ENCODE measurements around the gene ALDH7A1. TPM values are rescaled to one million over a fixed set of nuclear protein-coding genes. Genes with fewer than 3 reads are reported as not detected.
"Not testable (repeated sequence)": the region's sequence is repeated elsewhere in the genome, so short reads cannot be mapped to it uniquely, and the experiment has no call there.

ALDH7A1 gene
- total RNA-seq, 1 donor from 2014 or later = 246 TPM

- DNase-seq (ENCODE audit: low spot score, unreplicated experiment) = no peak
- H3K4me3 Mint-ChIP-seq (ENCODE audit: low read depth) = no peak overlapping the region
- no peaks in the 10 kb centered on the region for H3K36me3 Mint-ChIP-seq (ENCODE audit: insufficient read depth)
- no peak for TF ChIP-seq CTCF (IDR thresholded peaks at IDR 0.05; ENCODE audit: unreplicated experiment)
- no peaks in the 10 kb centered on the region for H3K9me3 Mint-ChIP-seq (ENCODE audit: low read depth)
- no peak overlapping the region for H3K27ac Mint-ChIP-seq
- no peaks in the 10 kb centered on the region for H3K27me3 Mint-ChIP-seq
- peaks cover 23% of the 10 kb centered on the region for H3K4me1 Mint-ChIP-seq (ENCODE audit: low read depth)
Observed at GRCh38 chr5:126519637-126520592, 75.1 kb downstream of the ALDH7A1 start.

DNA sequence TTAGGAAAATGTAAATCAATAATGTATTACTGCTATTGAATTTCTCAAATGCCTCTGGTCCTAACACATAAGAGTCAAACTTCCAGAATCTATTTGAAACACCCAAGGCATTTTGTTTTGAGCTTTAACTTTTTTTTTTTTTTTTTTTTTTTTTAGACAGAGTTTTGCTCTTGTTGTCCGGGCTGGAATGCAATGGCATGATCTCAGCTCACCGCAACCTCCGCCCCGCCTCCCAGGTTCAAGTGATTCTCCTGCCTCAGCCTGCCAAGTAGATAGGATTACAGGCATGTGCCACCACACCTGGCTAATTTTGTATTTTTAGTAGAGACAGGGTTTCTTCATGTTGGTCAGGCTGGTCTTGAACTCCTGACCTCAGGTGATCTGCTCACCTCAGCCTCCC lies 75.8 kb downstream of the ALDH7A1 start:
- H3K27ac Mint-ChIP-seq; H3K9me3 Mint-ChIP-seq (ENCODE audit: low read depth); H3K4me3 Mint-ChIP-seq (ENCODE audit: low read depth); H3K36me3 Mint-ChIP-seq (ENCODE audit: insufficient read depth); H3K27me3 Mint-ChIP-seq; DNase-seq (ENCODE audit: low spot score, unreplicated experiment): not testable (repeated sequence)
- peaks cover 21% of the 10 kb centered on the region for H3K4me1 Mint-ChIP-seq (ENCODE audit: low read depth)

DNA sequence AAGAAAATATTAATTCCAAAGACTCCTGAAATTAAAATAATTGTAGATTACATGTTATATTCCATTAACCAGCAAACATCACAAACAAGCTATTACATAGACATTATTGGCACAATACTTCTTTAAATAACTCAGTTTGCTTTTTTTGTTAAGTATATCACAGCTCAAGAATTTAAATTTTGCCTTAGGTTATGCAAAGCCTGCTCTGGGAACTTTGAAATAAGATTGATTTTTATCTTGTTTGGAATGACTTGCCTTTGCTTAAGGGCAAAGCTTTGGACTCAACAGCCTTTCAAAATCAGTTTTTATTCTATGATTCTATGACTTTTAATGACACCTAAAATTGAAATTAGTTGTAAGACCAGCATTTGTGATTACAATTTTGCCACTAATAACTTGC lies 78.2 kb downstream of the ALDH7A1 start:
- TF ChIP-seq CTCF (IDR thresholded peaks at IDR 0.05; ENCODE audit: unreplicated experiment) = no peak
- Mint-ChIP-seq H3K4me1 (ENCODE audit: low read depth) (peaks cover 20% of the 10 kb centered on the region), H3K36me3 (ENCODE audit: insufficient read depth) (no peaks in the 10 kb centered on the region), H3K4me3 (ENCODE audit: low read depth) (no peak overlapping the region), H3K27me3 (no peaks in the 10 kb centered on the region), H3K27ac (no peak overlapping the region), H3K9me3 (ENCODE audit: low read depth) (no peaks in the 10 kb centered on the region)
- DNase-seq (ENCODE audit: low spot score, unreplicated experiment) = no peak

DNA sequence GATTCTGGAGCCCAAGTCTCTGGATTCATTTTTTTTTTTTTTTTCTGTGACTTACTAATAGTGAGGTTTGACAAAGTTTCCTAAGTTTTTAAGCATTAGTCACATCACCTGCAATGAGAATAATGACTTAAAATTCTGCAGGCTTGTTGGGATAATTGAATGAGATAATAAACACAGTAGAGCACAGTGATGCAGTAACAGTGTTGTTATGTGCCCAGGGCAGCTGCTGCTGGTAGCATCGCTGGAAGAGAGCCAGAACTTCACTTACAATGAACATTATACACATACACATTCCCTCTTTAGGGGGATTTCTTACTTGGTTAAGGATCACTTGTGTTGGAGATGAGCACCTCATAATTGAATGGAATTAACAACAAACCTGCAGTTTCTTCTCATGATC lies 78.9 kb downstream of the ALDH7A1 start:
- Mint-ChIP-seq H3K27me3 (no peaks in the 10 kb centered on the region), H3K36me3 (ENCODE audit: insufficient read depth) (no peaks in the 10 kb centered on the region), H3K4me1 (ENCODE audit: low read depth) (peaks cover 20% of the 10 kb centered on the region), H3K4me3 (ENCODE audit: low read depth) (no peak overlapping the region), H3K27ac (no peak overlapping the region), H3K9me3 (ENCODE audit: low read depth) (no peaks in the 10 kb centered on the region)
- no peak for DNase-seq (ENCODE audit: low spot score, unreplicated experiment)
- TF ChIP-seq CTCF (IDR thresholded peaks at IDR 0.05; ENCODE audit: unreplicated experiment) = no peak

DNA sequence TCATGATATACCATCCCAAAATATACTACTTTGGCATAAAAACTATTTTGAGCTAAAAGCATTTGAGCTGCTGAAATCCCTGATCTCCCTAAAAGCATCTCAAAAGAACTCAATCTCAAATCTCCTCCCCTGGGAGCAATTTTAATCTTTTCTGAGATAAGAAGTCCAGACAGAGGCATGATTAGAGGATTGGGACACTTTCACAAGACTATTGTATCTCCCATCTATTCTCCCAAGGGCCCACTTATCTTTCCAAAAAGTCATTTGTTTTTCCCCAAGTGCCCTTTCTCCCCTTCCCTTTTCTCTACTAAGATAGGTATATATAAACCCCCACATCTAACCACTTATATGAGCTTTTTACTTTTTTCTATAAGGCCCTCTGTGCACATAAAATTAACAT lies 79.7 kb downstream of the ALDH7A1 start:
- DNase-seq (ENCODE audit: low spot score, unreplicated experiment) = no peak
- TF ChIP-seq CTCF (IDR thresholded peaks at IDR 0.05; ENCODE audit: unreplicated experiment) = no peak
- no peak overlapping the region for H3K4me3 Mint-ChIP-seq (ENCODE audit: low read depth)
- H3K27ac Mint-ChIP-seq = no peak overlapping the region
- H3K4me1 Mint-ChIP-seq (ENCODE audit: low read depth) = peaks cover 17% of the 10 kb centered on the region
- no peaks in the 10 kb centered on the region for H3K9me3 Mint-ChIP-seq (ENCODE audit: low read depth)
- H3K27me3 Mint-ChIP-seq = no peaks in the 10 kb centered on the region
- no peaks in the 10 kb centered on the region for H3K36me3 Mint-ChIP-seq (ENCODE audit: insufficient read depth)

All from progenitor cell of endocrine pancreas (in vitro differentiated cells).